CD14-positive monocyte (primary cell): ENCODE results near the gene LEAP2. TPM values are rescaled to one million over a fixed set of nuclear protein-coding genes. Genes with fewer than 3 reads are reported as not detected.

ENCODE experiments used
- DNase-seq, 3 donors: peaks; one replicate each; pipeline ENCODE4 v3.0.0-alpha.2; 2011 to 2022
- H2AFZ ChIP-seq: 2 replicates; pipeline ENCODE4 v1.6.0; 2012; ENCODE audit warnings: mild to moderate bottlenecking, low read depth, low read length, inconsistent platforms; ENCODE audit not compliant: insufficient read depth, poor library complexity, severe bottlenecking
- H3K27ac ChIP-seq, 2 donors: 1 replicate in 1 of 2; 2 replicates in 1 of 2; pipeline ENCODE4 v1.5.1; 2012 to 2013; ENCODE audit warnings: low read length in 2 of 2, control low read depth in 1 of 2, inconsistent platforms in 1 of 2, low read depth in 1 of 2, mild to moderate bottlenecking in 1 of 2
- H3K27me3 ChIP-seq, 2 donors: one replicate each; pipeline versions ENCODE4 v1.6.0 to v1.6.1; 2011 to 2013; ENCODE audit warnings: low read length in 2 of 2; ENCODE audit not compliant: control insufficient read depth in 2 of 2, insufficient read depth in 2 of 2
- H3K36me3 ChIP-seq, 2 donors: replicated peaks in 1 of 2; 1 replicate in 1 of 2; 2 replicates in 1 of 2; pipeline versions ENCODE4 v1.5.1 to v1.6.1; 2012 to 2013; ENCODE audit warnings: low read length in 2 of 2, control low read depth in 1 of 2, inconsistent platforms in 1 of 2, mild to moderate bottlenecking in 1 of 2; ENCODE audit not compliant: insufficient read depth in 2 of 2, control insufficient read depth in 1 of 2
- H3K4me1 ChIP-seq, 2 donors: 1 replicate in 1 of 2; 2 replicates in 1 of 2; pipeline versions ENCODE4 v1.5.1 to v1.6.1; 2012 to 2013; ENCODE audit warnings: low read length in 2 of 2, control low read depth in 1 of 2, inconsistent platforms in 1 of 2, mild to moderate bottlenecking in 1 of 2, moderate library complexity in 1 of 2; ENCODE audit not compliant: insufficient read depth in 2 of 2, control insufficient read depth in 1 of 2
- H3K4me2 ChIP-seq: replicated peaks from 2 replicates; pipeline ENCODE3; 2012; ENCODE audit warnings: low read length, moderate library complexity, mild to moderate bottlenecking; ENCODE audit not compliant: poor library complexity, severe bottlenecking; ENCODE audit errors: extremely low read depth
- H3K4me3 ChIP-seq, 3 experiments: fragments of 200-600 bp in 1 of 3; sonication (generic) in 1 of 3; replicated peaks in 1 of 3; 1 replicate in 2 of 3; 2 replicates in 1 of 3; pipeline ENCODE4 v1.5.1; 2011 to 2013; ENCODE audit warnings: low read length in 3 of 3, mild to moderate bottlenecking in 3 of 3, control low read depth in 2 of 3, low read depth in 2 of 3, inconsistent platforms in 1 of 3, moderate library complexity in 1 of 3
- H3K79me2 ChIP-seq: 2 replicates; pipeline ENCODE4 v1.6.0; 2012; ENCODE audit warnings: mild to moderate bottlenecking, control low read depth, inconsistent platforms, low read length, moderate library complexity; ENCODE audit not compliant: insufficient read depth
- H3K9ac ChIP-seq: 2 replicates; pipeline ENCODE4 v1.6.0; 2017; ENCODE audit warnings: low read length, mild to moderate bottlenecking; ENCODE audit not compliant: insufficient read depth, poor library complexity, severe bottlenecking
- H3K9me3 ChIP-seq, 2 donors: replicated peaks in 1 of 2; 1 replicate in 1 of 2; 2 replicates in 1 of 2; pipeline versions ENCODE4 v1.5.1 to v1.6.1; 2012 to 2013; ENCODE audit warnings: low read length in 2 of 2, control low read depth in 1 of 2; ENCODE audit not compliant: control insufficient read depth in 1 of 2, insufficient read depth in 1 of 2
- H4K20me1 ChIP-seq: 2 replicates; pipeline ENCODE4 v1.6.0; 2012; ENCODE audit warnings: mild to moderate bottlenecking, low read length, control low read depth, moderate library complexity; ENCODE audit not compliant: insufficient read depth
- H3K27ac Mint-ChIP-seq, 7 donors: one replicate each; pipeline ENCODE4 v1.8.0; 2020; ENCODE audit warnings: mild to moderate bottlenecking in 7 of 7, mixed read lengths in 7 of 7, moderate library complexity in 6 of 7, inconsistent platforms in 2 of 7
- H3K27me3 Mint-ChIP-seq, 3 donors: one replicate each; pipeline ENCODE4 v1.8.0; 2021 to 2022; ENCODE audit warnings: low read depth in 3 of 3, mild to moderate bottlenecking in 3 of 3, mixed read lengths in 3 of 3, moderate library complexity in 3 of 3, inconsistent platforms in 1 of 3
- H3K36me3 Mint-ChIP-seq, 2 donors: one replicate each; pipeline ENCODE4 v1.8.0; 2020; ENCODE audit warnings: mixed read lengths in 2 of 2, inconsistent platforms in 1 of 2, mild to moderate bottlenecking in 1 of 2
- H3K4me1 Mint-ChIP-seq: one replicate; pipeline ENCODE4 v1.8.0; 2020; ENCODE audit warnings: mild to moderate bottlenecking, mixed read lengths
- H3K4me3 Mint-ChIP-seq, 2 donors: one replicate each; pipeline ENCODE4 v1.8.0; 2020; ENCODE audit warnings: mild to moderate bottlenecking in 2 of 2, mixed read lengths in 2 of 2, moderate library complexity in 1 of 2
- H3K9me3 Mint-ChIP-seq, 7 donors: one replicate each; pipeline ENCODE4 v1.8.0; 2020 to 2022; ENCODE audit warnings: mixed read lengths in 7 of 7, mild to moderate bottlenecking in 6 of 7, moderate library complexity in 6 of 7, inconsistent platforms in 2 of 7
- CTCF ChIP-seq: fragments of 200-600 bp; IDR thresholded peaks from one replicate; pipeline ENCODE4 v1.8.0; 2022; ENCODE audit warnings: antibody characterized with exemption, mild to moderate bottlenecking
- WGBS: methylation state at CpG from one replicate; pipeline ENCODE4 v1.1.5; 2013; ENCODE audit warnings: missing lambda C conversion rate; ENCODE audit not compliant: insufficient coverage; 5-methylcytosine and 5-hydroxymethylcytosine counted together
- intact Hi-C, 2 donors: fragments of 100-400 bp; cut with micrococcal nuclease; formaldehyde crosslinking; loops; one replicate each; pipeline versions ENCODE4 v1.15.0 to v1.15.1; 2023
- polyA plus RNA-seq, 3 donors: library from polyadenylated mRNA; depleted of rRNA in 1 of 3; unstranded in 2 of 3; stranded (reverse) in 1 of 3; fragments of 300-500 nt in 2 of 3; fragments of >200 nt in 1 of 3; fragmentation: Illumina TruSeq in 2 of 3; gene quantifications; 1 replicate in 2 of 3; 2 replicates in 1 of 3; pipeline ENCODE4 v1.2.3, GENCODE V29; 2012 to 2021

LEAP2 gene
- polyA plus RNA-seq, 3 donors: 0.59 to 2.3 (median 0.88) TPM

GRCh38 chr5:132838516-132839282 is 34.8 kb upstream of the LEAP2 start:
- WGBS: no CpG with 5 or more reads among the region's 3 CpGs
- no peaks in the 10 kb centered on the region for H3K79me2 ChIP-seq
- peaks cover 63% of the 10 kb centered on the region for H3K4me1 Mint-ChIP-seq

More at GRCh38 chr5:132838516-132839282, 34.8 kb upstream of the LEAP2 start:
- H3K4me2 ChIP-seq: no peak overlapping the region
- no peak overlapping the region for H3K9ac ChIP-seq
- H4K20me1 ChIP-seq: no peaks in the 10 kb centered on the region
- TF ChIP-seq CTCF: no peak
- Mint-ChIP-seq H3K27ac (peak overlapping the region; percentile 22 to 94 (median 85)), H3K27me3 (peaks cover 0 to 2% (median 0%) of the 10 kb centered on the region in 3 donors), H3K4me3 (no peak overlapping the region), H3K36me3 (no peaks in the 10 kb centered on the region), H3K9me3 (peaks cover 0 to 2% (median 0%) of the 10 kb centered on the region in 7 donors)
- no peaks in the 10 kb centered on the region for H3K36me3 ChIP-seq
- no peak overlapping the region for H2AFZ ChIP-seq
- peak overlapping the region in 1 of 3 experiments; percentile 52 for H3K4me3 ChIP-seq
- peak overlapping the region in 1 of 2 donors; percentile 87 for H3K27ac ChIP-seq
- DNase-seq: no peak
- no peaks in the 10 kb centered on the region for H3K27me3 ChIP-seq
- intact Hi-C loops: no loop called here
- no peaks in the 10 kb centered on the region for H3K9me3 ChIP-seq
- H3K4me1 ChIP-seq: peaks cover 64 to 67% of the 10 kb centered on the region in 2 donors
